NCI-H460 (cell line): ENCODE data around the gene NTRK3. TPM values are rescaled to one million over a fixed set of nuclear protein-coding genes. Genes with fewer than 3 reads are reported as not detected.

Experiments
- DNase-seq: peaks from one replicate; pipeline ENCODE4 v3.0.0-alpha.2; 2016; ENCODE audit warnings: low read depth; ENCODE audit errors: extremely low read depth
- total RNA-seq: library from RNA; depleted of rRNA; stranded (reverse); fragments of >200 nt; shearing (Covaris generic); gene quantifications from 2 replicates; pipeline ENCODE4 v1.2.3, GENCODE V29; 2014

The NTRK3 gene
- total RNA-seq, 1 experiment from 2014 or later, result not detected

DNA sequence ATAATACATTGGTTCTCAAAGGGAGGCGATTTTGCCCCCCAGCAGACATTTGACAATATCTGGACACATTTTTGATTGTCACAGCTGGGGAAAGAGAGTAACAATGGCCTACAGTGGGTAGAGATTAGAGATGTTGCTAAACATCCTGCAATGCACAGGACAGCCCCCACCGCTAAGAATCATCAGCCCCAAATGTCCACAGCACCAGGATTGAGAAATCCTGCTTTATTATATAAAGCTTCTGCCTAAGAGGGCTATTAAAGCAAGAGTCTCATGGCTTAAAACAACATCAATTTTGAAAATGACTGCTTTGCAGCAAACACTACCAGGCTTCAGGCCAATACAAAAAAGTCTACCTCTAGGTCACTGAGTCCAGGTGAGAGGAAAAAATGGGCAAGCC is 68.2 kb downstream of the NTRK3 start:
- DNase-seq, result no peak

DNA sequence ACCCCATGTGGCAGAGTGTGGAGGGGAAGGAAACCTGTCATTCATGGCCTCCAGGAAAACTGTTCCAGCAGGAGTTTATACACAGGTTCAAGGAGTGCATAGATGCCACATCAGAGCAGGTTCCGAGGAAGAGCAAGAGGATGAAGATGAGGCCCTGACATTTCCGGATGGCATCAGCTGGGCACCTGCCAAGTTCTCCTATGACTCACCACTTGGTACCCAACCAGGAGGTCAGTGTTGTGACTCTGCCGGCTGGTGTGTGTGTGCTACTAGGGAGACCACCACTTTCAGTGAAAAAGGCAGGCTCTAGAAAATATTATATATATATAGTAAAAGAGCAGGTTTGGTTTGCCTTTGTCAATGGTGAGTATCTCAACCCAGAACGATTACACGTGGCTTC is 69.3 kb downstream of the NTRK3 start:
- DNase-seq, result no peak

DNA sequence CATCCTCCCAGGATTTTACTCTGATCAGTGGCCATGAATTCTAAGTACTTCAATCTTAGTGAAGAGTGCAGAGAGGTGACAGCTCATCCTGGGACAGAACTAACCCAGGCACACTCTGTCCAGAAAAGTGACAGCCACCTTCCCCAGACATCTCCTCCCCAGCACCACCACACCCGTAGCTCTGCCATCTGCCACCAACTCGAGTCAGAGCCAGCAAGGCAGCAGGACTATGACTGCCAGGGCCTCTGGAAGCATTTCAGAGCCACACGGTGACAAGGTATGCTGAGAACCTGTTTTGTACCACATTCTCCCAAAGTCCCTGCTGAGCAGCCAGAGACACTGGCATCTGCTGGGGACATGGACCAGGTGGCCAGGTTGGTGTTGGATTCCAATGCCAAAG is 71.0 kb downstream of the NTRK3 start:
- no peak for DNase-seq

DNA sequence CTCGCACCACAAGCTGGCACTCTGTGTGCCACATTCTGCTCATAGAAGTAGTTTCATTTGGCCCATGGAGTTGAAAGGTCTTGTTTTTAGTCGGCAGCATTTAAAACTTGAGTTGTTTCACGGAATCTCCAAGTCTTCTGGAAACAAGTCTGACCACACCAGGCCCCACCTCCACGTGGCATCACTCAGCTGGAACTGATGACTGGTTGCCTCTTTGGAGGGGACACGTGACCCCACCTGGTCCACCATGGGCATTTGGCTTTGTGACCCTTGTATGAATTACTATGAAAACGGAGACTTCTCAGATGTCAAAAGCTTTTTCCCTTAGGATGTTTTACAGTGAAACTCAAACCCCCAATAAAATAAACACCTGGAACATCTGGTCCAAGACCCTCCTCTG is 74.9 kb downstream of the NTRK3 start:
- DNase-seq, result no peak

DNA sequence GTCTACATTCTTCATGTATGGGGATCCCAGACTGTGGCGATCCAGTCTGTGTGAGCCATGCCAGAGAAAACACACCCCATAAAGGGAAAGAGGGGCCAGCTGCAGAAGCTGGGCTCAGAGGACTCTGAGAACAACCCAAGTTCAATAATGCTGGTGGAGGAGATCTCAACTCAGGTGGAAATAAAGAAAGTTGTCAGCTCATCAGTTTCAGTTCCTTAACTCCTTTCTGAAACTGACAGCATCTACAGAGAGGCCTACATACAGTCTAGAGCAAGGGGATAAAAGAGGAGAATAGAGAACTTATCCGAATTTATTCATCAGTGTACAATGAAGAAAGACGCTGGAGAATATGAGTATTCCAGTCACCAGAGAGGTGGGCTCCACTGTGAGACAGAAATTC is 77.0 kb downstream of the NTRK3 start:
- no peak for DNase-seq

DNA sequence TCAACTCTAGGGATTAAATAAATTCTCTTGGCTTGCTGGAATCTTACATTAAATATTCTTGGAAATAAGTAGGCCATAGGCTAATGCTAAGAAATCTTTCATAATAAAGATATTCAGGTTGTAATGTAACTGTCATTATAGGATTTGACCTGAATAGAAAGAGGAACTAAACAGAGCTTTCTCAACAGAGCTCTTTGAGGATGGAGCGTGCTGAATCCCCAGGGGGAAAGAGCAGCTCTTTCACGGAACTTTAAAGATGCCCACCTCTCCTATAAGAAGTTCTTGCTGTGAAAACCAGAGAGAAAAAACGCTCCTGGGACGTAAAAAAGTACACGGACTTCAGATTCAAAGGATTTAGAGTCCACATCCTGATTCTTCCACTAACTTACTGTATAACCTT is 77.9 kb downstream of the NTRK3 start:
- no peak for DNase-seq

DNA sequence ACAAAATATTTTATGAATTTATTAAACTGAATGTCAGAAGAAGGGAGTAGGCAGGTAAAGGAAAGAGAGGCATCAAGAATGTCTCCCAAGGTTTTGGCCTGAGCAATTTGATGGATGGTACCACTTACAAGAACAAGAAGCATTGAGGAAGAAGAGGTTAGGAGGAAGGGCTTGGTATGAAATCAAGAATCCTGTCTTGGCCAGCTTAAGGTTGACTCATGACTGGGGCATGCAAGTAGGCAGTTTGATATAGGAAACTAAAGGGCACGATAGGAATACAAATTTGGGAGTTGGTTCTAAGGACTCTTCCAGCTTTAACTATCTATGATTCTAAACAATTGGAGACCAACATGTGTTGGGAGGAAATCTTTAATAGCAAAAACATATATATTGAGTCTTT is 79.1 kb downstream of the NTRK3 start:
- no peak for DNase-seq

DNA sequence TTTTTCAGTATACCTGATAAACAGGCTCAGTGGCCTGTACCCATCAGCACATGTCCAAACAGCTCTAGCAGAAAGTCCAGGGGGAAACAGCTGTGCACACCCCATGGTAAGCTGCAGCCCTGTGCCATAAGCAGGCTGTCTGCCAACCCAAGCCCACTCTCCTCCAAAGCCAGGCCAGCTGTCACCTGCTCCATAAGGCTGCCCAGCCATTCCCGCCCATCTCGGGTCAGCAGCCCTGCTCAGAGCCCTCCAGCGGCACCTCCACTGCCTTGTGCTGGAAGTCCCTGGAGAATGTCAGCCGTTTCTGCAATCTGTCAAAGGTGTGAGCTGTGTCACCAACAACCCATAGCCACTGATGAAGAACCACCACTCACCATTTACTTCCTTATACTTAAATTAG is 82.0 kb downstream of the NTRK3 start:
- no peak for DNase-seq

DNA sequence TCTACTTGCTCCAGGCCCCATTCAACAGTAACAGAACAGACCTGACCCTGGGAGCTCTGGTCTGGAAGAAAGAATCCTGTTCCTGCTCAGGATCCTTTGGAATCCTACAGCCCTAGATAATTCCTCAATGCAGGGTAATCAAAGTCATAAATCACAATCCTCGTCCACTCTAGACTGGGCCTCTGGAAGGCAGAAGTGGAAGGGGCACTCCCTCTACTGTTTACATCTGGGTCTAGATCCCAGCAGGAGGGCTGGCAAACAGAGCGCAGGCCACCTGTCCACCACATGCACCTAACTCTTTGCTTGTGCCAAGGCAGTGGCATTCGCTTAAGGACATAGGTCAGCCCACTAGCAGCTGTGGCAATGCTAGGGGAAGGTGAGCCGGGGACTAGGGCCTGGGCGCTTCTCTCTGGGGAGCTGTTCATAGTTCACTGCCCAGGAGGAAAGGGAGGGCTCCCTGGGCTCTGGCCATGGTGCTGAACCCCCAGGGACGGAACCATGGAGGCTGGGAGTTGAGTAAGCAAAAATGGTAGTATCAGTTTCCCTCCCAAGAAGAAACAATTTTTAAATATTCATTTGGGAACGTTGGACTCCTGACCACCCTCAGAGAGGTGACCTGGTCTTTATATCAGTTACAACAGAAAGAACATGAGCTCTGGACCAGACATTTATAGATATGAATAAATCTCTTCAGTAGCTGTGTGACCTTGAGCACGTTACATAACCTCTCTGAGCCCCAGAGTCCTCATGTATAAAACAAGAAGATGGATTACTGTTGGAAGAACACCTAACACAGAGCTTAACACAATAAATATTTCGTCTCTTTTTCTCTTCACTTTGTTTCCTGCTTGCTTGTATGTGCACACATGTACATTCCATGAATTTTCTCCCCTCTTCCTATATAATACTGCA is 90.2 kb downstream of the NTRK3 start:
- DNase-seq, result no peak

DNA sequence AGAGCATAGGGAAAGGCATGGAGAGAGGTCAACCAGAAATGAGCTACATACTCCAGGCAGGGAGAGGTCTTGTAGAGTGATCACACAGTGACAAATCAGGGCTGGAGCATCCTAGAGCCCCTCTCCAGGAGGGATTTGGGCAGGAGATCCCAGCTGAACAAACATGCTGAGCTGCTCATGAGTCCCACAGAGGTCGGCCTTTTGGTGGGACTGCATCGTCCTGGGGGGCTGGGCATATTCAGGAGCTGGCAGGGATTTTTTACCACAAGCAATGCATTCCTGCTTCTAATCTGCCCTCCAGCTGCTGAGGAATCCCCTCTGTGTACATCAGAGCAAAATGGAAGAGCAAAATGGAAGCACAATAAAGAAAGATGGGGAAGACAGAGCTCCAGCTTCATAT is 94.9 kb downstream of the NTRK3 start:
- DNase-seq, result no peak

DNA sequence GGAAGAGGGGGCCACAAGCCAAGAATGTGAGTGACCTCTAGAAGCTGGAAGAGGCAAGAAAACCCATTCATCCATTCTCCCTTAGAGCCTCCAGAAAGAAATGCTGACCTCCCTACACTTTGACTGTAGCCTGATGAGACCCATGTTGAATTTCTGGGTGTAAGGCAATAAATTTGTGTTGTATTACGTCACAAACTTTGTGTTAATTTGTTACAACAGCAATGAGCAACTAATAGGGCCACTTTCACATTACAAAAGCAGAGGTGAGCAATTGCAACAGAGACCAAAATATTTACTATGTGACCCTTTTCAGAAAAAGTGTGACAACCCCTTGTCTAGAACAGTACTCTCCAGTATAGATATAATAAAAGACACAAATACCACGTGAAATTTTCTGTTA is 101.2 kb downstream of the NTRK3 start:
- DNase-seq, result no peak

DNA sequence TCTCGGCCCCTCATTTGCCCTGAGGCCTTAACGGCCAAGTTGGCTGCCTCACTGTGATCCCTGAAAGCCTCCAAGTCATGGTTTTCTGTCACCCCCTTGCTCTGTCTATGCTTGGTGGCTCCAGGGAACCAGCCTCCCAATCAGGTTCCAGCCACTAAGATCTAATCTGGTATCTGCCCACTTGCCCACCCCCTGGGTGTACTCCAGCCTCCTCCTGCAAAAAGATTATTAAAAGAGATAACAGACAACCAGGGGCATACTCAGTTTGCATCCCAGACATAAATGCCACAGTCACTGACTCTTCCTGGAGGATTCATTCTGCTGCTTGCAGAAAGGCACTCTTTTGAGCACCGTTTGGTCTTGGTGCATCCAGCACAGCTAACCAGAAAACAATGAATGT is 103.9 kb downstream of the NTRK3 start:
- no peak for DNase-seq

DNA sequence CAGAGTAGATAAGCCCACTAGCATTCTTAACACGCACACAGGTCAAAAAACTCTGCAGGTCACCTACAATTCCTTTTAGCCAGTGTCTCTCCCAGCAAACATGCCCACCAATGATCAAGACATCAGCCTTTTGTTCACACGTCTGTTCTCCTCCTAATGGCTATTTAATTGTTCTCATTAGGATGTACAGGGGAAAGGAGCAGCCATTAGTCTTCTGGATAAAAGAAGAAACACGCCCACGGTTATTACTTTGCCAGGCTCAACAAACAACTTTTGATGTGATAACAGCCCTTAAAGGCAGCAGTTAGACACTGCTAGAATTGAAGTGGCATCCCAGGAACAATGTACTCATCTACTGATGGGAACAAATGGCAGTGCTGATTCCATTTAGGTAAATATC is 108.8 kb downstream of the NTRK3 start:
- DNase-seq, result no peak

DNA sequence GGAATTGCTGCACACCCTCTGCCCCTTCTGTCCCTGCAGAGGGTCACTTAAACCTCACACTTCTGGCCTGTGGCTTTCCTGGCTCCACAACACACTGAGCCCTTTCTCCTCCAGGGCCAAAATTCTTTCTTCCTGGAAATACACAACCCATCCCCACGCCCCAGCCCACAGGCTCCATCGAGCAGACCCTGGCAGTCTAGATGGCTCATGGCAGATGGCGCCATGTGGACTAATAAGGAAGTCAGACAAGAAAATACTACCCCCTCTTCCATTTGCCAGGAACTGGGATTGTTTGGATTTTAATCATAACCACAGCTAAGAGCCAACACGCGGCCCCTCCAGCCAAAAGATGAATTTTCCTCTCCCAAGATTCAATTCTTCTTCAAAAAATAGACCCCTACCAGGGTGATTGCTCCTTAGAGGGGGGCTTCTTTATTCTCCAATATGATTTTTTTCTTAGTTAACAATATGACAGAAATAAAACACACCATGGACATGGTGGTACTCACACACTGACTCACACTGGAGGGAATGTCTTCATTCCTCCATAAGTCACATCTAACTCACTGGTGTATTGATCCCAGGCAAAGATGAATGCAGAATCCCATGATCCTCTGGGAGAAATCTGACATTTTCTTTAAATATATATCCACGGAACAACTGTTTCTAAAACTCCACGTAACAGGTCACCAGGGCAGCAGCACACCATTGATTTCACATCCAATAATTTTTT is 111.5 kb downstream of the NTRK3 start:
- DNase-seq, result no peak

DNA sequence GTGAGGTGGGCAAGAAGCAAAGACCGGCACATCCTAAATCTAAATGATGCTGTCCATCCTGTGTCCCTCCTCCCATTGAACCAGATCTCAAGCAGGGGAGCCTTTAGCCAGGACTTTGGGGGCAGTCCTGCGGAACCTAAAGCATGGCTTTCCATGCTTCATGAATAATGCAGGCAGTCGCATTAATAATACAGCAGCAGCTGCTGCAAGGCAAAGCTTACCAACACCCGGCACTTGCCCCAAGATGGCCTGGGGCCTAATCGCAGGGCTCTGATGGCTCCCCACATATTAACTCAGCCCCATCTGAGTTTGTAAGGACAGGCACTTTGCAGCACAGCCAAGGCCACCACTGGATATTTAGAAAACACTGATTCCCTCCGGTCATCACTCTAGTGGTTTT is 114.4 kb downstream of the NTRK3 start:
- no peak for DNase-seq

DNA sequence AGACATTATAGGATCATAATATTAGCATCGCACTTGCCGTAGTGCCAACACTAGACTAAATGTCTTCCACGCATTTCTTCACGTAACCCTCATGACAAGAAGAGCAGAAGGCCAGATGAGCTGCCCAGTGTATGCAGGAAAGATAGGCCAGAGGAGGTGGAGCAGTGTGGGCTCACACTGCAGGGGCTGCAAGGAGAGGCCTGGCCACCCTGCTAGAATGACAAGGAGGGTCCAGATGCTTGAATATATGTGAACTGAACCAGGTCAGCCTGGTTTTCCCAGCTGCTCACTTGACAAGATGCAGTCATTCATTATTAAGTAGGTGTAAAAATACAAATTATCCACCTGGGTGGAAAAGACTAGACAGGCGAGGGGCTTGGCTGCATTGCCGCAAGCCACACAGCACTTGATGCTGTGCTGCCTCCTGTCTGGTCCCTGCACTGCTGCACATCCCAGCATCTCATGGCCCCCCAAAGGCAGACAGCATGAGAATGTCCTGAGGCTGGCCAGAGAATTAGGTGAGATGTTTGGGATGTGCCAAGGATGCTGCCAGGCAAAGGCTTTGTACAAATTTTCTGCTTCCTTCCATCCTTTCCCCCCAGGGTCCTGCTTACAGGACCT is 115.2 kb downstream of the NTRK3 start:
- DNase-seq, result no peak

DNA sequence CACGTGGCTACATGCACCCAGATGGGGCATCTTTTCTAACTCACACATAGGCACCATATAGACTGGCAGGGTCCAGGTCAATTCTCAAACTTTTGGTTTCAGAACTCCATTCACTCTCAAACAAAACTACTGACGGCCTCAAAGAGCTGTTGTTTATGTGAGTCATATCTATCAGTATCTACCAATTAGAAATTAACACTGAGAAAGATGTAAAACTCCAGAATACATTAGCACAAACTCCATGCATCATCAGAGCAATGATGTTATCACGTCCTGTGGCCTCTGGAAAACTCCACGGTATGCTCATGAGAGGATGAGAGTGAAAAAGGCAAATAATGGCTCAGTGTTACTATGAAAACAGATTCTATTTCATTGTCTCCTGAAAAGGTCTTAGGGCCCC is 116.1 kb downstream of the NTRK3 start:
- DNase-seq, result no peak

DNA sequence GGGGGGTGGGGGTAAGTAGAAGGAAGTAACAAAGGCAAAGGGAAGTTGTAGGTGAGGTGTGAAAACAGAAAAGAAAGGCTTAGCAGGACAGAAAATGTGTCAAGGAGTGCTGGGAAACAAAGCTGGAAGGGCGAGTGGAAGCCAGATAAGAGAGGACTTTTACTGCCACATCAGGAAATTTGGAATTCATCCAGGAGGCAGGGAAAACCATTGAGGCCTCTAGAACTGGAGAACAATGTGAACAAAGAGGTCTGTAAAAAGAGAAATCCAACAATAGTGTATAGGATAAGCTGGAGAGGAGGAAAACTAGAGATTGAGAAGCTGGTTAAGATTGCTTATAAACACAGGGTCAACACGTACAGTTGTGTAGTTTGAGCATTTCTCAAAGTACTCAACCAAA is 116.6 kb downstream of the NTRK3 start:
- DNase-seq, result no peak

DNA sequence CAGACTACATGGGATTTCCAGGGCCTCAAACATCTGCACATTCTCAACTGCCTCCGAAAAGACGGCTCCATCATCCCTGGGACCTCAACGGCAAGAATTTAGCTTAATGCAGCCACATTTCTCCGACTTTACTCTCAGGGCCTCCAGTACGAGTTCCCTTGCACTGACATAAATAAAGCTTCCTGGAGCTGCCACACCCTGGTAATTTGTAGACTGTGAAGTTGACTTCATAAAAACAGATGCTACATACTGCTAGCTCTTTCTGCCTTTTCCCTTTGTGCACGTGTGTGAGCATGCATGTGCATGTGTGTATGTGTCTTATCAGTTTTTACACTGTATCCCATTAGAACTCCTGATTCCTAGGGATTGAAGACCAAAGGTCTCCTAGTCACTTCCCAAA is 122.7 kb downstream of the NTRK3 start:
- DNase-seq, result no peak

DNA sequence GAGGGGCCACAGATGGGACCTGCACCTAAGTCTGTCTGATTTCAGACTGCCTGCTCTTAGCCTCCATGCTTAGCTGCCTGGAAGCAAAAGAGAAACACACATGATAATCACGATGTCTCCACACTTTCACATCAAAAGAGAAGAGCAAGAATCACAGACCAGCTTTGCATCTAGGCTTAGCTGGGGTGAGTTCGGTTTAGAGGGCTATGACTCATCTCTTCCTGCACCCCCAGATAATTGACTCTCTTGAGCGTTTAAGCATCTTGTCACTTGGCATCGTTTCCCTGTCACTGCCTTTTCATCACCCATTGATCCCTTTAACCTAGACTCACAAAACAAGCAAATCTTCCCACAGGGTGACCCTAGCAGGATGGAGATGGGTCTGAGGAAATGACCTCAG is 124.0 kb downstream of the NTRK3 start:
- no peak for DNase-seq

DNA sequence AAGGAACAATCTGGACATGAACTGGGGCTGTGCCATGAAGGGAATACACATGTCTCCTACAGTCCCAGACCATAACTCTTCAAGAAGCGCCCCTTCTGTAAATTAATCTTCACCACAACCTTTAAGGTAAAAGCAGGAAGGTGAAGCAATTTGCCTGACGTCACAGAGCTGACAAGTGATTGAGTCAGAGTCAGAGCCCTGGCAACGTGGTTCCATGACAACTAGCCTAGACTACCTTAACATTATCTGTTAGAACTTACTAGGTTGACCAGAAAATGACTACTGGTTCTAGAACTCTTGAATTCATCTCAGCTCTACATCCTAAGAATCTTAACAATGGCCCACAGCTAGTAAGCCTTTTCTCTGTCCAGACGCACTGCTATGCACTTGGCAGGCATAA is 124.6 kb downstream of the NTRK3 start:
- DNase-seq, result no peak

DNA sequence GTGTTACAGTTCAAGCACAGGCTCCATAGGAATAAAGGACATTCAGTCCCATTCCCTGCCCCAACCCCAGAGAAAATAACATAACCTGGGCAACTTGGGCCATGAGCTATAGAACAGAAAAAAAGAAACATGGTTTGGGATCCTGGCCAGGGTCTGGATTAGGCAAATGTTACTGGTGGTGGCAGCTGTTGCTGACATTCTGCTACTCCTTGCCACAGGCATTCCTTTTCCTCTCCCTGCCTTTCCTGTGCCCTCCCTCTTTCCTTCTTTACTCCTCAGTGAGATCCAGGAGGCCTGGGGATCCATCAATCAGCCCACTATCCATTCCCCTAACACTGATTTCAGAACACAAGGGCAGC is 129.1 kb downstream of the NTRK3 start:
- DNase-seq, result no peak
